K562 (cell line): ENCODE results near the gene GCKR. TPM values are rescaled to one million over a fixed set of nuclear protein-coding genes. Genes with fewer than 3 reads are reported as not detected.

Experiments
- ATAC-seq: fragments of 200-7000 bp; cut with Tn5 transposase; 3 replicates; pipeline ENCODE4 v1.9.1; 2020; ENCODE audit warnings: moderate library complexity
- BruUV-seq: library from RNA; stranded (reverse); fragments of 400-500 nt; replicated peaks from 2 replicates; lab custom pipeline; 2021; lab: Mats Ljungman, UMichigan
- CTCF ChIA-PET: fragments of 300-600 bp; formaldehyde crosslinking; extraction: SDS; loops from one replicate; lab custom pipeline; 2021; ENCODE audit warnings: low intra/inter-chr PET ratio; lab: Yijun Ruan, JAX
- POLR2A ChIA-PET: fragments of 300-600, 350-650 bp; sonication (Branson Sonifier 250); formaldehyde crosslinking; extraction: SDS; loops from one replicate; lab custom pipeline; 2021; ENCODE audit warnings: antibody characterized with exemption, inconsistent platforms; lab: Yijun Ruan, JAX
- DNase-seq, 4 experiments: peaks; one replicate each; pipeline versions ENCODE4 v3.0.0 to v3.0.0-alpha.2; 2011 to 2018; ENCODE audit warnings: low spot score in 3 of 4, mixed read lengths in 3 of 4; ENCODE audit errors: extremely low read depth in 1 of 4
- FAIRE-seq: peaks from 2 replicates; lab custom pipeline; 2011; peaks lifted over from hg19 to GRCh38; lab: Jason Lieb, UNC
- H2AFZ ChIP-seq: 2 replicates; pipeline ENCODE4 v1.6.0; 2011; ENCODE audit warnings: low read depth, low read length, control low read depth, inconsistent platforms
- H3K27ac ChIP-seq: fragments of 200-600 bp; 3 replicates; pipeline ENCODE4 v1.8.0; 2011; ENCODE audit warnings: low read depth, mild to moderate bottlenecking, control low read depth, inconsistent platforms, low read length, moderate library complexity, mixed read lengths; ENCODE audit errors: extremely low read depth
- H3K27me3 ChIP-seq, 2 experiments: fragments of 300-600 bp in 1 of 2; 2 replicates in 1 of 2; 3 replicates in 1 of 2; pipeline versions ENCODE4 v1.6.0 to v1.8.0; 2011; ENCODE audit warnings: inconsistent platforms in 2 of 2, low read length in 2 of 2, mild to moderate bottlenecking in 1 of 2, mixed read lengths in 1 of 2, moderate library complexity in 1 of 2; ENCODE audit not compliant: control insufficient read depth in 2 of 2, insufficient read depth in 2 of 2
- H3K36me3 ChIP-seq: fragments of 300-600 bp; 3 replicates; pipeline ENCODE4 v1.8.0; 2011; ENCODE audit warnings: mild to moderate bottlenecking, low read length, inconsistent platforms; ENCODE audit not compliant: control insufficient read depth, insufficient read depth
- H3K4me1 ChIP-seq, 2 experiments: fragments of 200-600 bp in 1 of 2; replicated peaks in 1 of 2; 2 replicates in 1 of 2; 3 replicates in 1 of 2; pipeline versions ENCODE4 v1.5.1 to v1.8.0; 2011; ENCODE audit warnings: inconsistent platforms in 2 of 2, low read length in 2 of 2, mild to moderate bottlenecking in 1 of 2, mixed read lengths in 1 of 2, moderate library complexity in 1 of 2; ENCODE audit not compliant: control insufficient read depth in 2 of 2, insufficient read depth in 2 of 2
- H3K4me2 ChIP-seq: 2 replicates; pipeline ENCODE4 v1.6.1; 2011; ENCODE audit warnings: low read length, control low read depth, inconsistent platforms, mixed read lengths; ENCODE audit not compliant: insufficient read depth
- H3K4me3 ChIP-seq: fragments of 200-600 bp; sonication (generic), shearing (Covaris generic); 2 replicates; pipeline ENCODE4 v1.5.1; 2016; ENCODE audit warnings: control low read depth, inconsistent platforms
- H3K79me2 ChIP-seq: fragments of 200-600 bp; 3 replicates; pipeline ENCODE4 v1.8.0; 2011; ENCODE audit warnings: low read length, inconsistent platforms; ENCODE audit not compliant: control insufficient read depth, insufficient read depth
- H3K9ac ChIP-seq, 2 experiments: 2 replicates each; pipeline versions ENCODE4 v1.6.0 to v1.6.1; 2011; ENCODE audit warnings: low read depth in 2 of 2, low read length in 2 of 2, control low read depth in 1 of 2, inconsistent platforms in 1 of 2, mild to moderate bottlenecking in 1 of 2, mixed read lengths in 1 of 2; ENCODE audit not compliant: insufficient read depth in 1 of 2
- H3K9me1 ChIP-seq: one replicate; pipeline ENCODE4 v1.6.0; 2011; ENCODE audit warnings: inconsistent platforms, mild to moderate bottlenecking, low read length, moderate library complexity; ENCODE audit not compliant: control insufficient read depth, insufficient read depth
- H3K9me3 ChIP-seq: replicated peaks from 2 replicates; pipeline ENCODE4 v1.5.1; 2011; ENCODE audit warnings: low read depth, low read length, inconsistent platforms; ENCODE audit not compliant: control insufficient read depth, insufficient read depth
- H4K20me1 ChIP-seq: replicated peaks from 2 replicates; pipeline ENCODE4 v1.6.1; 2011; ENCODE audit warnings: low read length, inconsistent platforms, mixed read lengths; ENCODE audit not compliant: control insufficient read depth, insufficient read depth
- CCNT2 ChIP-seq: IDR thresholded peaks from 2 replicates; pipeline ENCODE4 v1.6.1; 2011; ENCODE audit warnings: borderline replicate concordance, low read depth, mild to moderate bottlenecking, moderate library complexity, mixed read lengths, low read length; ENCODE audit not compliant: insufficient read length; ENCODE audit errors: extremely low read depth
- CEBPB ChIP-seq: fragments of 450-650 bp; IDR thresholded peaks from 2 replicates; pipeline ENCODE4 v1.6.1; 2016; ENCODE audit warnings: missing genetic modification characterization, missing compliant biosample characterization
- CEBPG ChIP-seq, 3 experiments: fragments of 200-800 bp in 1 of 3; sonication (Bioruptor generic) in 1 of 3; sonication (generic) in 1 of 3; formaldehyde crosslinking in 1 of 3; IDR thresholded peaks in 2 of 3; conservative IDR thresholded peaks in 1 of 3; 2 replicates each; pipeline versions ENCODE4 v1.6.1 to v1.8.0; 2016 to 2022; ENCODE audit warnings: missing compliant biosample characterization in 2 of 3, missing genetic modification characterization in 2 of 3, mild to moderate bottlenecking in 1 of 3, missing genetic modification reagents in 1 of 3
- DPF2 ChIP-seq: fragments of 450-650 bp; IDR thresholded peaks from 2 replicates; pipeline ENCODE4 v1.6.1; 2016
- EP300 ChIP-seq: IDR thresholded peaks from 2 replicates; pipeline ENCODE4 v1.6.1; 2012; ENCODE audit warnings: low read length, improper control_type of control experiment
- FOSL1 ChIP-seq: fragments of 200-800 bp; sonication (Bioruptor generic); conservative IDR thresholded peaks from 2 replicates; pipeline ENCODE4 v1.6.1; 2016; ENCODE audit warnings: missing genetic modification characterization, missing compliant biosample characterization
- FOXM1 ChIP-seq, 2 experiments: fragments of 450-650 bp in 1 of 2; sonication (generic) in 1 of 2; formaldehyde crosslinking in 1 of 2; IDR thresholded peaks; 2 replicates each; pipeline versions ENCODE4 v1.6.1 to v1.9.0; 2017 to 2022; ENCODE audit warnings: low read depth in 2 of 2, mild to moderate bottlenecking in 2 of 2, missing genetic modification reagents in 1 of 2, moderate library complexity in 1 of 2
- JUND ChIP-seq, 2 experiments: IDR thresholded peaks; 2 replicates in 1 of 2; 3 replicates in 1 of 2; pipeline ENCODE4 v1.6.1; 2011; ENCODE audit warnings: borderline replicate concordance in 2 of 2, low read depth in 2 of 2, low read length in 2 of 2, improper control_type of control experiment in 1 of 2, missing biosample characterization in 1 of 2, missing genetic modification characterization in 1 of 2, missing genetic modification reagents in 1 of 2
- KDM1A ChIP-seq, 2 experiments: fragments of 450-650 bp; IDR thresholded peaks; 2 replicates each; pipeline ENCODE4 v1.6.1; 2016; ENCODE audit warnings: mild to moderate bottlenecking in 2 of 2
- LEF1 ChIP-seq: fragments of 450-650 bp; IDR thresholded peaks from 2 replicates; pipeline ENCODE4 v1.6.1; 2016; ENCODE audit warnings: mild to moderate bottlenecking
- MIER1 ChIP-seq: fragments of 450-650 bp; IDR thresholded peaks from 2 replicates; pipeline ENCODE4 v1.6.1; 2016; ENCODE audit warnings: antibody characterized with exemption, mild to moderate bottlenecking, low read depth
- MTA2 ChIP-seq: fragments of 450-650 bp; IDR thresholded peaks from 2 replicates; pipeline ENCODE4 v1.6.1; 2016; ENCODE audit warnings: low read depth
- NCOA1 ChIP-seq: fragments of 450-650 bp; IDR thresholded peaks from 2 replicates; pipeline ENCODE4 v1.6.1; 2016; ENCODE audit warnings: low read depth
- PML ChIP-seq: IDR thresholded peaks from 2 replicates; pipeline ENCODE4 v1.6.1; 2012; ENCODE audit warnings: low read length, inconsistent platforms
- PTBP1 ChIP-seq: fragments of 200-400 bp; formaldehyde crosslinking; IDR thresholded peaks from 2 replicates; pipeline ENCODE4 v1.6.1; 2017; ENCODE audit warnings: low read depth, low read length
- RBM25 ChIP-seq: fragments of 200-400 bp; formaldehyde crosslinking; IDR thresholded peaks from 2 replicates; pipeline ENCODE4 v1.6.1; 2018; ENCODE audit warnings: low read length, low read depth, moderate library complexity; ENCODE audit not compliant: severe bottlenecking
- SMARCE1 ChIP-seq: fragments of 450-650 bp; IDR thresholded peaks from 2 replicates; pipeline ENCODE4 v1.7.1; 2016; ENCODE audit warnings: mild to moderate bottlenecking
- SOX6 ChIP-seq: fragments of 450-650 bp; IDR thresholded peaks from 2 replicates; pipeline ENCODE4 v1.6.1; 2014; ENCODE audit warnings: mild to moderate bottlenecking
- TCF3 ChIP-seq: sonication (generic); formaldehyde crosslinking; IDR thresholded peaks from 2 replicates; pipeline ENCODE4 v1.4.0; 2020; ENCODE audit warnings: mild to moderate bottlenecking, missing genetic modification reagents
- ZNF197 ChIP-seq: fragments of 200-800 bp; sonication (Bioruptor generic); IDR thresholded peaks from 2 replicates; pipeline ENCODE4 v1.6.1; 2016; ENCODE audit warnings: low read depth, missing genetic modification characterization, missing compliant biosample characterization
- ZNF384 ChIP-seq: IDR thresholded peaks from 2 replicates; pipeline ENCODE4 v1.6.1; 2012; ENCODE audit warnings: low read depth, low read length, improper control_type of control experiment
- WGBS: fragments of 100-300 bp; shearing (Covaris generic); methylation state at CpG from one replicate; pipeline ENCODE4 v1.1.6; 2016; ENCODE audit warnings: low coverage, mixed read lengths; ENCODE audit not compliant: insufficient coverage; ENCODE audit errors: missing lambda C conversion rate; 5-methylcytosine and 5-hydroxymethylcytosine counted together
- in situ Hi-C: fragments of 300-500 bp; cut with MboI; formaldehyde crosslinking; loops from 4 replicates; pipeline ENCODE4 v1.15.0; 2018; ENCODE audit warnings: inconsistent platforms, mixed read lengths
- intact Hi-C: fragments of 100-400 bp; cut with micrococcal nuclease; formaldehyde crosslinking; loops from 2 replicates; pipeline ENCODE4 v1.14.2; 2022
- polyA plus RNA-seq, 8 experiments: library from polyadenylated mRNA; depleted of rRNA in 4 of 8; stranded (reverse) in 5 of 8; unstranded in 3 of 8; fragments of >200 nt; fragmentation: Nextera tagmentation in 2 of 8; fragmentation: Illumina TruSeq in 1 of 8; extraction: Ambion mirVana in 2 of 8; extraction: Trizol in 1 of 8; gene quantifications; 2 replicates each; pipeline versions ENCODE4 v1.2.1 to v1.2.3, GENCODE V29; 2011 to 2014; ENCODE audit warnings: inconsistent platforms in 1 of 8, missing spikeins in 1 of 8
- total RNA-seq, 7 experiments: library from RNA; depleted of rRNA in 6 of 7; stranded (reverse); fragments of >200 nt in 6 of 7; fragmentation: Illumina TruSeq in 2 of 7; extraction: Trizol in 2 of 7; gene quantifications; 2 replicates each; pipeline versions ENCODE4 v1.2.1 to v1.2.3, GENCODE V29; 2011 to 2021; ENCODE audit warnings: low replicate concordance in 1 of 7

The GCKR gene
- total and polyA plus RNA-seq, 9 of the 15 experiments (the other 6 are each of a cell fraction or from before 2014, with no cell fraction given): 0.28 to 0.79 (median 0.50) TPM; not detected in 1

DNA sequence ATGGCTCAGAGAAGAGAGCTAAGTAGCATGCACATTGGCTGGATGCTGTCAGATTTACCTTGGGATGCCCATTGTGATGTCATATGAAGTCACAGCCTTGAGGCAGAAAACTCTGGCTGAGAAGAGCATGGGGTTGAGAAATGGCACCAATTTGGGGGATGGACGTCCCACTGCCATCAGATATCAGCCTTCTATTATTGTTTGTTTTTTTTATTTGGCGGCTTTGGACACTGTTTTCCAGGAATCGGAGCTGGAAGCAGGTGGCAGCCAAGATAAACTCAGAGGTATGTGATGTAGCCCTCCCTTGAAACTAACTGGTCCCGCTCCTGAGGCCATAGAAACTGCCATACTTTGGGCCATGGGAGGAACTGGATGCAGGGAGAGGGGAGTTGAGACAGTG lies 40.6 kb downstream of the GCKR start:
- 3% methylated on average over 4 of the region's 4 CpGs for WGBS
- DNase-seq (peak; percentile 48 to 80 (median 60)), ATAC-seq (peak; percentile 78), FAIRE-seq (peak; percentile 65)
- ChIA-PET POLR2A (interaction anchor here (0.6 to 1.9 kb wide), 5 partner anchors 9 to 136 kb away, joined by 3 to 11 read pairs (median 6); partner anchors contain the start of gene PPM1G), CTCF (no interaction called here)
- H3K4me2 ChIP-seq: peak overlapping the region; percentile 63
- H3K4me1 ChIP-seq: peaks cover 19 to 21% of the 10 kb centered on the region in 2 experiments
- no peaks in the 10 kb centered on the region for H3K79me2 ChIP-seq
- intact Hi-C loops: loop anchor here (5.0 kb wide), 1 partner anchor 45 kb away; the partner anchor contains the start of gene ZNF512
- no TSS peak for BruUV-seq
- H3K9ac ChIP-seq: peak overlapping the region; percentile 39 to 41; a peak in 2 of 4 replicates
- in situ Hi-C loops: no loop called here
- H3K4me3 ChIP-seq: no peak overlapping the region
- no peaks in the 10 kb centered on the region for H3K9me3 ChIP-seq
- H3K36me3 ChIP-seq: no peaks in the 10 kb centered on the region
- H3K27me3 ChIP-seq: no peaks in the 10 kb centered on the region
- no peaks in the 10 kb centered on the region for H4K20me1 ChIP-seq
- peaks cover 2% of the 10 kb centered on the region for H3K9me1 ChIP-seq
- H3K27ac ChIP-seq: peak overlapping the region; percentile 63
- peak overlapping the region; percentile 61 for H2AFZ ChIP-seq
- TF ChIP-seq NCOA1 (0 out of 2 replicates have a peak, but pooled peaks have one; percentile 27), SMARCE1 (0 out of 2 replicates have a peak, but pooled peaks have one; percentile 39), KDM1A (IDR thresholded peaks at IDR 0.05) (peak; percentile 40 to 61; a peak in 3 of 4 replicates), PTBP1 (peak; percentile 99), DPF2 (peak; percentile 75; the same call in 1 of the 2 replicates), SOX6 (peak; percentile 89), FOXM1 (IDR thresholded peaks at IDR 0.05; ENCODE audit: low read depth) (peak; percentile 38; the same call in 1 of the 2 replicates), FOXM1 (CRISPR knock-in tag; IDR thresholded peaks at IDR 0.05; ENCODE audit: low read depth) (no peak), LEF1 (peak; percentile 37; the same call in 1 of the 2 replicates), CEBPB (tag) (peak; percentile 35; the same call in 1 of the 2 replicates), EP300 (peak; percentile 76; the same call in 1 of the 2 replicates), CCNT2 (peak; percentile 18), JUND (IDR thresholded peaks at IDR 0.05; ENCODE audit: borderline replicate concordance, low read depth, low read length) (no peak), JUND (tag; IDR thresholded peaks at IDR 0.05; ENCODE audit: borderline replicate concordance, low read depth, low read length) (peak; percentile 30; the same call in 1 of the 3 replicates), MIER1 (peak; percentile 99), PML (peak; percentile 56; the same call in 1 of the 2 replicates), TCF3 (peak; percentile 89), MTA2 (peak; percentile 66), FOSL1 (tag) (peak; percentile 29; the same call in 1 of the 2 replicates), RBM25 (peak; percentile 76), CEBPG (CRISPR knock-in tag; IDR thresholded peaks at IDR 0.05) (0 out of 2 replicates have a peak, but pooled peaks have one; percentile 38), CEBPG (tag; conservative IDR thresholded peaks at IDR 0.05 in 1 of 2, IDR thresholded peaks at IDR 0.05 in 1 of 2) (no peak), ZNF384 (peak; percentile 78), ZNF197 (0 out of 2 replicates have a peak, but pooled peaks have one; percentile 16)
